GM19099 (cell line): ENCODE data around the gene SLC37A4.

ENCODE experiments used
- POLR2A ChIP-seq: IDR thresholded peaks from 3 replicates; pipeline ENCODE4 v1.6.1; 2011; ENCODE audit warnings: low read depth; ENCODE audit not compliant: insufficient read length; ENCODE audit errors: extremely low read depth

SLC37A4 gene

DNA sequence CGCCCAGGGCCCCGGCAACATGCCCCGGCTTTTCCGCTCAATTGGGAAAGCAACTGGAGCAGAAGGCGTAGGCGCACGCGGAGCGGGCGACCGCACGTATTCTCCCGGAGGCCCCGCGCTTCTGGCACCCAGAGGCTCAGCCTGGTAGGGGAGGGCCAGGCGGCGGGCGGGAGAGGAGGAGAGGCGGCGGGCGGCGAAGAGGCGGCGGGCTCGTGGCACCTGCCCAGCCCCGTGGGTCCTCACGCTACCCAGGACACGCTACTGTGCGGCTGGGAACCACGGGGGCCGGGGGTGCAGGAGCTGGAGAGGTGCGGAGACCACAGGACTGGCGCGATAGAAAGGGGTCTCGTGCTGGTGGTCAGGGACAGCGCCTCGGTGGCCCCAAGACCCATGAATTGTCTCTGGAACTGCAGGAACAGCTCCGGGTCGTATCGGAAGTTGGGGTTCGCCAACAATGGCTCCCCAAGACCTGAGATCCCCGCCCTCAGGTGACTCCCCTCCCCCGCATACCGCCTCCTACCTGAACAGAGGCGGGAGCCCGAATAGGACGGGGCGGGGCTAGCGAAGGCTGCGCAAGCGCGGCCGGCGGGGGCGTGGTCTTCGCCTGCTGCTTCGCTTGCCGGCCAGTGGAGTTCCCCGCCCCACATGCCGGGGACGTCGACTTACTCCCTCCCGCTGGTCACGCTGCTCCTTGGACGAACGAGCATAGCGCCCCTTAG is at the start of gene SLC37A4:
Gene SLC37A4, minus strand, starts transcription at position 549 of the 719 bp plus-strand sequence.
- TF ChIP-seq POLR2A: peak; percentile 71

DNA sequence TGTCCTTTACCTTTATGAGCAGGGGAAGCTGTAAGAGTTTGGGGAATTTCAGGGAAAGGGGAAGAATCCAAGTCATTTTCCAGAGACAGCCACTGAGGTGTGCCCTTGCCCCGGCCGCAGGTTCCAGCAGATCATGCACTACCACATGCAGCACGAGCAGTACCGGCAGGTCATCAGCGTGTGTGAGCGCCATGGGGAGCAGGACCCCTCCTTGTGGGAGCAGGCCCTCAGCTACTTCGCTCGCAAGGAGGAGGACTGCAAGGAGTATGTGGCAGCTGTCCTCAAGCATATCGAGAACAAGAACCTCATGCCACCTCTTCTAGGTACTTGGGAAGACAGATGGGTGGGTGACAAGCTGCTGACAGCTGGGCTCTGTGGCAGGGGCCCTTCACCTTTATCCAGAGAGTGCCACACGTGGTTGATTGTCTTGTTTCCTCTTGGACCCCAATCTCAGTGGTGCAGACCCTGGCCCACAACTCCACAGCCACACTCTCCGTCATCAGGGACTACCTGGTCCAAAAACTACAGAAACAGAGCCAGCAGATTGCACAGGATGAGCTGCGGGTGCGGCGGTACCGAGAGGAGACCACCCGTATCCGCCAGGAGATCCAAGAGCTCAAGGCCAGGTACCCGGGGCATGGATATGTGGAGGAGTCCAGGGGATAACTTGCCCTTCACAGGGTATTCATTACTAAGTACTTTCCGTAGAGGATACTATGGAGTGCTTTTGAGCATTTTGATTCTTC is 48.2 kb upstream of the SLC37A4 start:
- no peak for TF ChIP-seq POLR2A

DNA sequence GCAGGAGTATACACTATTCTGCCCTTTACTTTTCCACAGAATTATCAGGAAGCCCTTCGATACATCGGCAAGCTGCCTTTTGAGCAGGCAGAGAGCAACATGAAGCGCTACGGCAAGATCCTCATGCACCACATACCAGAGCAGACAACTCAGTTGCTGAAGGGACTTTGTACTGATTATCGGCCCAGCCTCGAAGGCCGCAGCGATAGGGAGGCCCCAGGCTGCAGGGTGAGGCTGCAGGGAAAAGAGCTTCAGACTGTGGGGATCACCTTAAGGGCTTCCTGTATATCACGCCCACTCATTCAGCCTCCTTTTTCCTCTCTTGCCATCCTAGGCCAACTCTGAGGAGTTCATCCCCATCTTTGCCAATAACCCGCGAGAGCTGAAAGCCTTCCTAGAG is 47.2 kb upstream of the SLC37A4 start:
- TF ChIP-seq POLR2A: no peak

DNA sequence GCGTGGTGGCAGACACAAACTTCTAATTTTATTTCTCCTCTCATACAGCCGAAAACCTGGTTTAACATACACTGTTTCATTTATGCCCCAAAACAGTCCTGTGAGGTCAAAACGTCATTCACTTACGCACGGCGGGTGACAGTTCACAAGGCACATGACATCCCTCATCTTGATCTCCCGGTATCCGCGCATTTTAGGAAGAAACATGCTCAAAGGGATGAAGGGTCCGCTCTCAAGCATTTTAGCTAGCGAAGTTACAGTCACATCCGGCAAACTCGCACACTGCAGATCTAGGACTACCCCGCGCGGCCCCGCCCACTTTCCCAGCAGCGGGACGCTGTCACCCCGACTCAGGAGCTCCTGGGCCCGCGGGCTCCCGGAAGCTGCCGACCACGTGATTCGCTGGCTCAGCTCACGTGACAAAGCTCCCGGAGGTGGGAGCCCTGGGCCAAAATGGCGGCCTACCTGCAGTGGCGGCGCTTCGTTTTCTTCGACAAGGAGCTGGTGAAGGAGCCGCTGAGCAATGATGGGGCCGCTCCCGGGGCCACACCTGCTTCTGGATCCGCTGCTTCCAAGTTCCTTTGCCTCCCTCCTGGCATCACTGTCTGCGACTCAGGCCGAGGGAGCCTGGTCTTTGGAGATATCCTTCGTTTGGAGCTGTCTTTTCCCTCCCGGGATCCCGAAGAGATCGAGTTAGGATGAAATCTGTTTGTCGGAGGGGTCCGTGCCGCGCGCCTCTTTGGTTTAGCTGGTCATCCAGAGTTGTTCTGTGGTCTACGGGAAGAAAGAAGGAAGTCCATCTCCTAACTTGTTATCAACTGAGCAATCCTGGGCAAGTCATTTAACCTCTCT is 36.9 kb upstream of the SLC37A4 start, which contains the start of gene VPS11:
Gene VPS11, plus strand, starts transcription at position 448 of the 852 bp plus-strand sequence. Its CDS starts 6 bp downstream, at position 454.
- TF ChIP-seq POLR2A: peak; percentile 90

DNA sequence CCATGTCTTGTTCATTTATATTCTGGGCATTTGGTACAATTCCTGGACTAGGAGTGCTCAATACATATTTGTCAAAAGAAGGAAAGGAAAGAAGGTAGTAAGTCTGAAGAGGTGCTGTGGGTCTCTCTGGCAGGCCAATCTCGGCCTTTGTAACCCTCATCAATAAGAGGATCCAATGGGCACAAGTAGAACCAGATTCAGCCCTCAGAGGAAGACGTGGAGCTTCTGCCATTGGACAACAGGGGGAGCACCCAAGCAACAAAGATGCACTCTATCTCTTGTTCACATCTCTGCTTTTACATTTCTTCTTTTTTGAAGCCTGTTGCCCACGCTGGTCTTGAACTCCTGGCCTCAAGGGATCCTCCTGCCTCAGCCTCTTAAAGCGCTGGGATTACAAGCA is 34.7 kb upstream of the SLC37A4 start:
- no peak for TF ChIP-seq POLR2A

DNA sequence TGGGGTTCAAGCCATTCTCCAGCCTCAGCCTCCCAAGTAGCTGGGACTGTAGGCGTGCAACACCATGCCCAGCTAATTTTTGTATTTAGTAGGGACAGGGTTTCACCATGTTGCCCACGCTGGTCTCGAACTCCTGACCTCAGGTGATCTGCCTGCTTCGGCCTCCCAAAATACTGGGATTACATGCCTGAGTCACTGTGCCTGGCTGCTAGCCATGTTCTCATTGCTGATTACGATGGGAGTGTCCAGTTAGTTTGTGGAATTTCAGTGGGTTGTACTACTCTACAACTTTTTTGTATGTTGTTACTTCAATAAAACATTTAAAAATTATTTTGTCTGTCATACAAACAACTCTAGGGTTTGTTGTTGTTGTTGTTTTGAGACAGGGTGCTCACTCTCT is 32.1 kb upstream of the SLC37A4 start:
- no peak for TF ChIP-seq POLR2A

DNA sequence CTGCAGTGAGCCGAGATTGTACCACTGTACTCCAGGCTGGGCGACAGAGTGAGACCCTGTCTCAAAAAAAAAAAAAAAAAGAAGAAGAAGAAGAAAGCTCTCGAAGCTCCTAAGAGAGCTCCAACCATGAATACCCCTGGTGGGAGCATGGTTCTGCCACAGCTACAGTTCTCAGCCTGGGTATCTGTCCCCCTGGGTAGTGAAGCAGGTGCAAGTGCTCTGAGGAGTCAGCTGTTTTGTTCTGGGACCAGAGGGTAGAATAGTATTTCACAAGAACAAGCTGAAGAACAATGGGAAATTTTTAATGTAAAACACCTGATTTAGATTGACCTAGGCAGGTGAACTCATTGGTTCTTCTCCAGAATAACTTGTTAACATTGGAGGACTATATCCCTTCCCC is 30.6 kb upstream of the SLC37A4 start:
- TF ChIP-seq POLR2A: no peak

DNA sequence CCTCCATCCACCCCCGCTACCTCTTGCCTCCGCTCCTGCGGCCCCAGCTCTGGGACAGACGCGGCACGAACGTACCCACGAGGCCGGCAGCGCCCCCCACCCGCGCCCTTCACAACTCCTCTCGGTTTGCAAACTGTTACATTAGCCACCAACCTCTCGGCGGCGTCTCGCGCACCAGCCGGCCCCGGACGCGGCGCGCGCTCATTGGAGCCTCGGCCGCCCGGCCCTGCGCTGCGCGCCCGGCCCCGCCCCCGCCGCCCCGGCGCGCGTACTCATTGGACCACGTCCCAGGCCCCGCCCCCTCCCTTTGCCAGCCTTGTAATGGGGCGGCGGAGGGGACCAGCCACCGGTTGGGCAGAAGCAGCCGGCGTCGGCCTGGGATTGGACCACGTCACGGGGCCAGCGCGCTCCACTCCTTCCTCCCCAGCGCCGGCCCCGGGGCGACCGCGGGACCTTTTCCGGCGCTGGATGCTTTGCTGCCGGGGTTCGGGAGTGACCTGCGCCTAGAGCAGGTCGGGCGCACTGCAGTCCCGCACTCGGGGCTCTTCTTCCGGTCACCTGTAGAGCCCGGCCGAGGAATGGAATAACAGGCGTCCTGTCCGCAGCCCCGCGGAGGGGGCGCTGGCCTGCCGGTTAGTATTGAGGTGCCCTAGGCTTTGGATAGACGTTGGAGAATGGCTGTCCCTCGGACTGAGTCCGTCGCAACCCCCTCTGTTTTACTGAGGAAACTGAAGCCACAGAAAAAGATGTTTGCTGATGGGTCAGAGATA is 26.5 kb upstream of the SLC37A4 start, which contains the start of gene HYOU1:
Gene HYOU1, minus strand, starts transcription at position 206 of the 770 bp plus-strand sequence. CDS start 1,045 bp downstream, outside the sequence.
- peak; percentile 81 for TF ChIP-seq POLR2A

DNA sequence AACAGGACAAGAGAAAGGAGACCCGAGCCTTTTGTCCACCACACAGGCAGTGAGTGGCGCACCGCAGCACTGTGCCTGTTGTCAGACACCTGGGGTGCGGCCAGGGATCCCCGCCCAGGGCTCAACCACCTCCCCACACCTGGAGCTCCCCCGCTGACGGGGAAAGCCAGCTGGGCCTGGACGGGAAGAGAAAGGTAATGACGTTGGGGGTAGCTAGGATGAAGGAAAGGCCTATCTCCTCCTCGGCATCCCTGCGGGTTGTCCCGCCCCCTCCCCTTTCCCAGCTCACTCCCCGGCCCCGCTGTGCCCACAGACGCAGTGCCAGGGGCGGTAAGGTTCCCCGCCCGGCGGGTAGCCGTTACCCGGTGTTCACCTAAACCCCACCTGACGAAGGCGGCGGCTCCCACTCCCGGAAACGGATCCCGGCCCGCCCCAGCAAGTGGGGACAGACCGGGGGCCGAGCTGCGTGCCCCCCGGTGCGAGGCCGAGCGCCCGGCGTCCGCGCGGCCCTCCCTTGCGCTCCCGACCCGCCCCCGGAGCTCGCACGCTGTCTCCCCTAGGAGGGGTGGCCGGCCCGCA is 25.8 kb upstream of the SLC37A4 start:
- no peak for TF ChIP-seq POLR2A

DNA sequence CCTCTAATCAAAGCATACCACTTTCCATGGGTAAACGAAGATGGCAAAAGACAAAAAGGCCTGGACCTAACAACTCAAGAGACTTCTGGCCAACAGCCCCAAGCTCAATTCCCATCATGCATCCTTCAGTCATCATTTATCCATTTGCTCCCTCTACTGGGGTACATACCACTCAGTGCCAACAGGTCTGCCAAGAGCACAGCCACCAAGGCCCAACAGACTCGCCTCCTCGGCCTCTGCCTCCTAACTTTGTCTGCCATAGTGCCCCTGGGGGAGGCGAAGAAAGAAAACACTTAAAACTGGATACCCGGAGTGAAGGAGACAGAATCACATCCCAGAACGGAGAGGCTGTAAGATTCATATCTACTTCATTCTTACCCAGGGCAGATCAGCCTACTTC is 25.2 kb upstream of the SLC37A4 start:
- TF ChIP-seq POLR2A: no peak

DNA sequence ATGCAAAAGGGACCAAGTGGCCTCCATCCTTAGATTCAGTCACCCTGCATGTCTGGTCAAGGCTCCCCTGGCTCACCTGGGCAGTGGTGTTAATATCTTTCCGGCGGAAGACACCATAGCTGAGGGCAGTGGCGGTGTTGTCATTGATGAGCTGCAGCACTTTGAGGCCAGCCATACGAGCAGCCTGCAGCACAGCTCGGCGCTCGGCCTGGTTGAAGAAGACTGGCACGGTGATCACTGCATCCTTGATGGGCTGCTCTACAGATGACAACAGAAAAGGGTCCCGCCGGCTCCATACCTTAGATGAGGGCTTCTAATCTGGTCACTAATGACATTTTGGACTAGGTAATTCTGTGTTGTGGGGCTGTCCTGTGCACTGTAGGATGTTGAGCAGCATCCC is 23.7 kb upstream of the SLC37A4 start:
- no peak for TF ChIP-seq POLR2A

DNA sequence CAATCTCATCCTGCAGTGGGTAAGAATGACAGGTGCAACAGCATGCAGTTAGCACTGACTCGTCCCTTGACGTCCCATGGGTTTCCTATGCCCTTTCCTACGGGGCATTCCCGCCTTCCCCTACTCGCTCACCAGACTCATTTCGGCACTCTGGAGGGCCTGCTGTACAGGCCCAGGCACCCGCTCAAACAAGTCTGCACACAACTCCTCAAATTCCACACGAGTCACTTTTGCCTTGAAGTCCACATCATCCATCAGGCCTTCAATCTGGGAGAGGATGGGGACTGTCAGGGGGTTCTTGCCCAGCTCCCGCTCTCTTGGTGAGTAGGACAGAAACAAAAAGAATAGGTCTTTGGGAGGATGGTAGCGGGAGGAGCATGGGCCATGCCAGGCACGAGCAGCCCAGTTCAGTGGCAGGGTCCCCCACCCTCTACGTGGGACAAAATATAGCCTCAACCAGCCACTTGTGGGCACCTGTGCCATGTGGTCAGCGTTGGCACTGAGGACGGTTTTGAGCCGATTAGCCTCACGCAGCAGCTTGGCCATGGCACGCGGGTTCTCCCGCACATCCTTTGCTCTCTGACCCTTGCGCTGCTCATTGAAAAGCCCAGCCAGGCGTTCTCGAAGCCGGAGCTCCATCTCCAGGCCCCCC is 21.6 kb upstream of the SLC37A4 start:
- TF ChIP-seq POLR2A: no peak

DNA sequence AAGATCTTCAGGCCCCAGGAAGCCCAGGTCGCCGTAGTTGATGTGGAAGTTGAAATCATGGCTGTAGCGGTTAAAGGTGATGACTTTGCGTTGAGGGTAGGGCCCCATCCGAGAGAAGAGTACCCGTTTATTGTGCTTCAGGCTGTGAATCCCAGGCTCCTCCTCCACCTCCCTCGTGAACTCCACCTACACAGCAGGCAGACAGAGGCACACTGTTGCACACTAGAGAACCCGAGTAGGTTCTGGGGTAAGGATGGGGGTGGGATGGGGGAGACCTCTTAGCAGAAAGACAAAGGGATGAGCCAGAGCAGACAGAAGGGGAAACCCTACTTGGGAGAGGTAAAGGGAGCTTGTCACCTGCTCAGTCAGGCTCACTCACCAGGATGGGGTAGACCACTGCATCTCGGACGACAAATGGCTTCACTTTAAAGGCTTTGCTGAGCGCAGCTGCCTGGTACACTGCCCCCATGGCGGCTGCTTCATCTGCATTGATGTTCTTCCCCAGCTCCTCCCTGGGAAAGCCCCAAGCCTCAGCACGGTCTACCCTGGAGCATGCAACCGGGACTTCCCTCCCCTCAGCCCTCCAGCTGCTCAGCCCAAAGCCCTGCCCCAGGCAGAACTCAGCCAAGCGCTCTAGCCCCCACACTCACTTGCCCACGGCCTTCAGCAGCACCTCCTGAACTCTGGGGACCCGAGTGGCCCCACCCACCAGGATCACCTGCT is 20.9 kb upstream of the SLC37A4 start:
- peak; percentile 20 for TF ChIP-seq POLR2A
